Stimulated activated CD8-positive, alpha-beta memory T cell treated with anti-CD3 and anti-CD28 coated beads, Interleukin-15, amount 100 ng/mL, for 1 hour (primary cell): ENCODE results near the gene LCN2.
"Not testable (repeated sequence)": the region's sequence is repeated elsewhere in the genome, so short reads cannot be mapped to it uniquely, and the experiment has no call there.

Experiments used
- DNase-seq: peaks from one replicate; pipeline ENCODE4 v3.0.0-alpha.2; 2020; ENCODE audit warnings: low read depth

Gene LCN2

DNA sequence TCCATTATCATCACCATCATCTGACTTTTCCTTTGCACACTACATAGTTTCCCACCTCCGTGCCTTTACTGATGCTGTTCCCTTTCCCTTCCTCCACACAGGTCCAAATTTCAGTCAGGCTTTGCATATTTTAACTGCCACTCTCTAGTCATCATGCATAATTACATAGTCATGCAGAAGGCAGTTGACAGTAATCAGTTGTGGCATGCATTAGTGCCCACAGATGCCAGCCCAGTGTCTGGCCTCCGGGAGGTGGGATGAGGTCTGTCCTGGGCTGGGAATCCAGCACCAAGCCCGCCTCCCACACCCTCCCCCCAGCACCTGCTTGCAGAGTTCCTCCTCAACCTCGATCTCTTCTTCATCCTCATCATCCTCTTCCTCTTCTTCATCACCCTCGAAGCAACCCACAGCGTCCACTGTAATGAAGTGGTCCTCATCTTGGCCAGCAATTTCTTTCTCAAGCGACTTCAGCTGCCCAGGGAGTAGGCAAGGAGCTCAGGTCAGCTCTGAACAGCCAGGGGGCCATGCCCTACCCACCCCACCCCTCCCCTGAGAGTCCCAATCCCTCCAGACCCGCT is 19.6 kb downstream of the LCN2 start:
- DNase-seq = no peak

DNA sequence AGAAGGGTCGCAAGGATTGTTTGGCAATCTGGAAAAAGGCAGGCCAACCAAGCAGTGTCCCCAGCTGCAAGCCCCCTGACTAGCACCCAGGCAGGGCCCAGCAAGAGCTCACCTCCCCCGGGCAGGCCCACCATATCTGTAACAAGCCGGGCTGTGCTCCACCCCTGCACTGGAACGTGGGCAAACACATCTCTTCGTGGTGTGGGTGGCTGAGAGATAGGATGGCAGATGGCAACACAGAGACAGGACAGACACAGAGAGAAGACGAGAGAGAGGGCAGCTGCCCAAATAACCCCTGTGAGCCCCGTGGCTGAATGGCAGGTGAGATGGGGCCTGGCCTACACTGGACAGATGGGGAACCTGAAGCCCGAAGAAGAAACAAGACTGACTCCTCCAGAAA is 20.2 kb downstream of the LCN2 start:
- DNase-seq = no peak

- no peak for DNase-seq
Measured at GRCh38 chr9:128169925-128170324, 20.7 kb downstream of the LCN2 start.

GRCh38 chr9:128174062-128174461 is 24.8 kb downstream of the LCN2 start:
- no peak for DNase-seq

DNA sequence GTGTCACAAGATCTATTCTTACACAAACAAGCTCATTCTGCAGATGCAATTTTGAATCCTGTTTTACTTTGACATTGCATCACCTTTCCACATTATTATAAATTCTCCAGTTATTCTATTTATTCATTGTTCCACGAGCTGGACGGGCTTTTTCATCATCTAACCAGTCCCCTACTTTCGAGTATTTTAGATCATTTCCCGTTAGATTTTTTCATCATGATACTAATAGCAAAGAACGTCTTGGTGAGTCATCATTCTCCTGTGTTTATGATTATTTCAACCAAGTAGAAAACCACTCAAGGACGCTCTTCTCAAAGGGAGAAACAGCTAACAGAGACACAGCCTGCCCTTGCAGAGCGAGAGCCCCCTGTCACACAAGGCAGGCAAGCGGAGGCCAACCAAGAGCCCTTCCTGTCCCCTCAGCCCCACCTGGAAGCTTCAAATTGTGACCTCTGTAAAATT is 25.9 kb downstream of the LCN2 start:
- DNase-seq = no peak

GRCh38 chr9:128175726-128176125 is 26.5 kb downstream of the LCN2 start:
- no peak for DNase-seq

GRCh38 chr9:128178806-128179431 is 29.7 kb downstream of the LCN2 start:
- DNase-seq = no peak

GRCh38 chr9:128180001-128180400 is 30.7 kb downstream of the LCN2 start:
- no peak for DNase-seq

DNA sequence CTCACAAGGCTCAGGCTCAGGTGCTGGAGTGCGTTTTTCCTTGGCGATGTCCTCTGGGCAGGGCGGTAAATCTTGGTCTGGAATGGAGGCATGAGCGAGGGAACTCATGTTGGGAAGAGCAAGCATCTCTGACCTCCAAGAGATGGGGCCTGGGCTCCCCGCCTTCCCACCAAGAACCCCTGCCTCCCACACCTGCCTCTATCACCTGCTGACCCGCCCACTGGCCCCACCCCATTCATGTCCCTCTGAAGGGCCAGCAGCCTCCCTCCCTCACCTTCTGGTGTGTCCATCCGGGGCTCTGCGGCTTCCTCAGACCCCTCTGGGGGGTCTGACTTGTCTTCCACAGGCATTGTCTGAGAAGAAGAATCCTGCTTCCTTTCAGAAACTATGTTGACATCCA is 31.2 kb downstream of the LCN2 start:
- no peak for DNase-seq

- not testable (repeated sequence) for DNase-seq
Measured at GRCh38 chr9:128181480-128181879, 32.2 kb downstream of the LCN2 start.

DNA sequence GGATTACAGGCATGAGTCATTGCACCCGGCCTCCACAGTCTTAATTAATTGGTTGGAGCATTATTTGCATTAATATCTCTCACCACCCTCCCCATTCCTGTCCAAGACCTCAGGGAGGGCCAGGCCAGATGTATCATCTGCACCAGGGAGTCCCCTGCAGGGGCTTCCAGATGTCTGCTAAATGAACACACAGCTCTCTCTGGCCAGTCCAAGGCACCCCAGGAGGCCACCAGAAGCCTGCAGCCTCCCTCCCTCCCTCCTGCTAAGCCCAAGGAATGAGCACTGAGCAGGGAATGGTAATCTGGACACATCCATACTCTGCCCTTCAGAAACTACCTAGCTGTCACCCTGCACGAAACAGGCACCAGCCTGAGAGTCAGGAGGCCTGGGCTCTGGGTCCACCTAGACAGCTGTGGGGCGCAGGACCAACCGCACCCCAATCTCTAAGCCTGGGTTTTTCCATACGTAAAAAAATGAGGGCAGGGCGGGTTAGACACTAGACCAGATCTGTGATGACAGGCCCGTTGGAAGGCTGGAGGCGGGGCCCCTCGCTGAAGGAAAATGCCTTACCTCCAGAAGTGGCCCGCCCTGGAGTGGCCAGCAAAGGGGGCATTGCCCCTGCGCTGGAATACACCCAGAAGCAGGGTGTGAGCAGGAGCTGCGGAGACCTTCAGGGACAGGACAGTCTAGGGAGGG is 33.8 kb downstream of the LCN2 start:
- no peak for DNase-seq

DNA sequence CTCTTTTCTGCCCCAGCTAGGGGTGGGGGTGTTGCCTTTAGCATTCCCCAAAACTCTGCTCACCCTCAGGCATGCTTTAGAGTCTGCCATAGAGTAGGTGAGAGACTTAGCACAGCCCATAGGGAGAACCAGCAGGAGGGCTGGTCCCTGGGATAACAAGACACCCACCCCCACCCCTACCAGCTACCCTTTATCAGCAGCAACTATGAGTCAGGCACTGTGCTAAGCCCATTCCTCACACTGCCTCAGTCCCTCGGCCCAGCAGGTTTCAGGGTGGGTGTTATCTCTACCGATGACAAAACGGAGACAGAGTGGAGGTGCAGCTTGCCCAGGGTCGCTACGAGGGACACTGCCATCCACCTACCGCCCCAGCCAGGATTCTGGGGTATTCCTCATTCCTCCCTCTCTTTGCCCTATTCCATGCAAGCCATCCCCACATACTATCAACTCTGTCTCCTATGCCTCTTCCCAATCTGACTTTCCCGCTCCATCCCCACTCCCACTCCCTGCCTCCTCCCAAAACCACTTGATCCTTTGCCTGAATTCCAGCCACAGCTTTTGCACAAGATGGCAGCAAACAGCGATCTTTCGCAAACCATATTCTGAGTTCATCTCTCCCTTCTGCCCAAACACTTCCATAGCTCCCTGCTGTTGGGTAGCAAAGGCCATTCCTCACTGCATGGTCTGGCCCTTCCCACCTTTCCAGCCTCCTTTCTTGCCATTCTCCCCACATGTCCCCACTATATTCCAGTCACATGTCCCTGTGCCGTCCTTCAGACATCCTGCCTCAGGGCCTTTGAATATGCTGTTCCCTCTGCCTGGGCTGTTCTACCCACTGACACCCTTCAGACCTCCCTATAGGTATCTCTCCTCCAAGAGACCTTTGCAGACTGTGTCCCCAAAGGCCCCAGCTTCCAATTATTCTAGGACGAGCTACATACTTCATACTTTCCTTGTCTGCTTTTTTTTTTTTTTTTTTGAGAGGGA is 37.0 kb downstream of the LCN2 start:
- no peak for DNase-seq

DNA sequence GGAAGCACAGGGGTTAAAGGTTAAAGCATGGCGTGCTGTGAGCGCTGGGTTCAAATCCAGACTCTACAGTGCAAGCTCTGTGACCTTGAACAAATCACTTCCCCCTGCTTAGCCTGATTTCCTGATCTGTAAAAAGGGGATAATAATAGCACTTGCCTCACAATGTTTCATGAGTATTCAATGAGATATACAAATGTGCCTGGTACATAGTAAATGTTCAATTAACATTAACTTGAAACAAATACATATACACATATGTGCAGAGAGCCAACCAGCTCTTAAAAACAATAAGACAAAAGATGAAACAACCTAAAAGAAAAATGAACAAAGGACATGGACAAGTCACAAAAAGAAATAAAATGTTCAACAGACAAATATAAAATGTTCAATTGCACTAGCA is 38.1 kb downstream of the LCN2 start:
- no peak for DNase-seq

GRCh38 chr9:128188209-128188608 is 39.0 kb downstream of the LCN2 start:
- no peak for DNase-seq

DNA sequence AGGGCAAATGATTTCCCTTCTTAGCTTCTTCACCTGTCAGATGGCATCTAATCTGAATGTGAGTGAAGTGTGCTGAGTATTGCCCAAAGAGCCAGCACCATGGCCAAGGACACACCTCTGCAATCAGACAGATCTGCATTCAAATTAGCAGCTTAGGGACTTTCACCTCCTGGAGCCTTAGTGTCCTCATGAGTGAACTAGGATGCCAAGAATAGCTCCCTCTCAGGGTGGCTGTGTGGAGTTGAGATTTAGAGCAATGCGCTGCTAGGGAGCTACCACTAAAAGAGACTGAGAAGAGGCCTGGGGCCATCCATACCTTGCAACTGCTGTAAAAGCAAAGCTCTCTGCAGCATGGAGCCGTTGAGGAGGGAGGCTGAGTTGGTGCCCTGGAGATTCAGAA is 40.8 kb downstream of the LCN2 start:
- DNase-seq = no peak

- DNase-seq = no peak
Measured at GRCh38 chr9:128190516-128191405, 41.5 kb downstream of the LCN2 start.

- peak; percentile 49 for DNase-seq
Measured at GRCh38 chr9:128191406-128192046, 42.3 kb downstream of the LCN2 start, which contains the start of gene CIZ1. Gene CIZ1 (minus strand): TSS chr9:128191572. CDS start chr9:128190857, 715 bp downstream.

GRCh38 chr9:128192601-128193371 is 43.5 kb downstream of the LCN2 start:
- DNase-seq = no peak

DNA sequence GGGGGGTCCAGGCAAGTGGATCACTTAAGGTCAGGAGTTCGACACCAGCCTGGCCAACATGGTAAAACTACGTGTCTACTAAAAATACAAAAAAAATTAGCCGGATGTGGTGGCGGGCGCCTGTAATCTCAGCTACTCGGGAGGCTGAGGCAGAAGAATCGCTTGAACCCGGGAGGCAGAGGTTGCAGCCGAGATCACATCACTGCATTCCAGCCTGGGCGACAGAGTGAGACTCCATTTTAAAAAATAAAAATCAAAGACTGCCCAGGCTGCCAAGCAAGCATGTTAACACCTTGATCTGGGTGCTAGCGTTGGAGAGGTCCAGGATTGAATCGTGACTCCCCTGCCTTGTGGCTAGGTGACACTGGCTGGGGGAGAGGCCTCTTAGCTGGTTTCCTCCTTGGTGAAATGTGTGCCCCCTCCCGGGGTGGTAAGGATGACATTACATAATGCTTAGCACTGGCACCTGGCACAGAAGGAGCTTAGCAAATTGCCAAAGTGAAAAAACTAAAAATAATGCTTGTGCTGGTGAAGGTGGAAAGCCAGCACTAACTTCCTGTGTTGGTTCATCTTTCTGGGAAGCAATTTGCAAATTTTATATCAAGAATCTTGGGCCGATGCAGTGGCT is 44.3 kb downstream of the LCN2 start:
- no peak for DNase-seq
